HepG2 (cell line): ENCODE measurements around the gene MAP3K9. TPM values are rescaled to one million over a fixed set of nuclear protein-coding genes. Genes with fewer than 3 reads are reported as not detected.

ENCODE experiments used
- ARID2 ChIP-seq: sonication (generic); formaldehyde crosslinking; IDR thresholded peaks from 2 replicates; pipeline ENCODE4 v1.8.1; 2022; ENCODE audit warnings: mild to moderate bottlenecking, missing genetic modification reagents, borderline replicate concordance
- ELF1 ChIP-seq: sonication (generic); formaldehyde crosslinking; IDR thresholded peaks from 2 replicates; pipeline ENCODE4 v1.4.0; 2020; ENCODE audit warnings: missing genetic modification reagents
- JDP2 ChIP-seq: sonication (generic); formaldehyde crosslinking; IDR thresholded peaks from 2 replicates; pipeline ENCODE4 v1.8.1; 2022; ENCODE audit warnings: missing genetic modification reagents, borderline replicate concordance
- MBD4 ChIP-seq: IDR thresholded peaks from 2 replicates; pipeline ENCODE4 v1.6.1; 2012; ENCODE audit warnings: low read length, inconsistent platforms, borderline replicate concordance
- PCBP2 ChIP-seq: fragments of 200-400 bp; formaldehyde crosslinking; optimal IDR thresholded peaks from 2 replicates; pipeline ENCODE3; 2018; ENCODE audit warnings: low read length, low read depth; ENCODE audit not compliant: poor library complexity, severe bottlenecking
- TRIM24 ChIP-seq: sonication (generic); formaldehyde crosslinking; IDR thresholded peaks from 2 replicates; pipeline ENCODE4 v1.8.0; 2022; ENCODE audit warnings: mild to moderate bottlenecking, missing genetic modification reagents
- ZNF230 ChIP-seq: sonication (generic); formaldehyde crosslinking; IDR thresholded peaks from 2 replicates; pipeline ENCODE4 v1.4.0; 2020; ENCODE audit warnings: mild to moderate bottlenecking, missing genetic modification reagents
- ZNF75D ChIP-seq: sonication (generic); formaldehyde crosslinking; IDR thresholded peaks from 2 replicates; pipeline ENCODE4 v1.8.1; 2023; ENCODE audit warnings: missing genetic modification reagents, mild to moderate bottlenecking, borderline replicate concordance
- polyA plus RNA-seq, 8 experiments: library from polyadenylated mRNA; depleted of rRNA in 3 of 8; stranded (reverse) in 7 of 8; unstranded in 1 of 8; fragments of >200 nt; fragmentation: Illumina TruSeq in 4 of 8; extraction: Trizol in 4 of 8; gene quantifications; 2 replicates each; pipeline versions ENCODE4 v1.2.1 to v1.2.3, GENCODE V29; 2011 to 2016; ENCODE audit warnings: low read depth in 4 of 8, missing spikeins in 1 of 8, mixed read lengths in 1 of 8; ENCODE audit not compliant: insufficient read depth in 1 of 8
- total RNA-seq, 5 experiments: library from RNA; depleted of rRNA; stranded (reverse); fragments of >200 nt; fragmentation: Illumina TruSeq; extraction: Trizol; gene quantifications; 2 replicates each; pipeline ENCODE4 v1.2.3, GENCODE V29; 2016; ENCODE audit warnings: low read depth in 1 of 5
- TF ChIP-seq, protein P1 (sequence below): sonication (generic); formaldehyde crosslinking; IDR thresholded peaks from 2 replicates; pipeline ENCODE4 v1.4.0; 2020; ENCODE audit warnings: mild to moderate bottlenecking, missing genetic modification reagents
- TF ChIP-seq, protein P2 (sequence below): sonication (generic); formaldehyde crosslinking; IDR thresholded peaks from 2 replicates; pipeline ENCODE4 v1.5.1; 2020; ENCODE audit warnings: missing genetic modification reagents, mild to moderate bottlenecking, borderline replicate concordance

Gene MAP3K9
- total and polyA plus RNA-seq, 2 of the 13 experiments (the other 11 are each of a cell fraction or from before 2014, with no cell fraction given) = 4.3 to 4.5 TPM

DNA sequence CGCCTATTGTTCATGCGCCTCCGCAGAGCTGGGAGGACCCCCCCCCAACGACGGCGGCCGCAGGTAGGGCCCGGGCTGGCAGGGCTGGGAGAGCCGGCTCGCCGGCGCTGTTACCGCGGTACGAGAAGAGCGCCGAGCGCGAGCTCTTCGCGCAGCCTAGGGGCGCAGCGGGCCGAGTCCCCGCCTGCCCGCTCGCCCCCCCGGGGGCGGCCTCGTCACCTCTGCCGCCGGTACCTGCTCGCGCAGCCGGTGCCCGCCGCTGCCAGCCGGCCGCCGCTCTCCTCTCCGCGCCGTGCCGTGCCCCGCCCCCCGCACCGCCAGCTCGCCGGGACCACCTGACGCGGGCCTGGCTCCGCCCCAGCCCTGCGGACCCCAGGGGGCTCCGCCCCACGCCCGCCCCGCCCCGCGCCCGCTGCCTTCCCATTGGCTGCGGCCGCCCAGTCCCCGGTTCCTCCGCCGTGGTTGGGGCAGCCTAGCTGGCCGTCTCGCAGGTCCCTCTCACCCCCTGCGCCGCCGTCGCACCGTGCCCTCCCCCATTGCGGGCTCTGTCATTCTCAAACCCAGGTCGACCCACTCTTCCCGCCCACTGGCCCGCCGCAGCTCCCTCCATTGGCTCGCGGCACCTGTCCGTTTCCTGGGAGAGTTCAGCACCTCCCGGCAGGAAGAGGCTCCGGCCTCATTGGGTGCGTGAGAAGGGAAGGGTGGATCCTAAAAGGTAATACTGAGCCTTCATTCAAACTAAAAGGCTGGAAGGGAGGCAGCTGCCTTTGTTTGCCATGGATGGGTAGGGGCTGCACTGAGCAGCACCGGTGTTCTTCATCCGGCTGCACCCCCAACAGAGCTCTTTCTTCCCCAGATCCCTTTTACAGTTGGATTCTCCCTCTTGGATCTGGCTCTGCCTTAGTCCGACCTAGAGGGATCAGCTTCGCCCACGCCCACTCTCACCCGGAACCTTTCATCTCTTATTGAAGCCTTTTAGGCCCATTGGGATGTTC is at the start of gene MAP3K9 (continued):
- no peak for TF ChIP-seq ARID2 (CRISPR knock-in tag)
- TF ChIP-seq ZNF75D (CRISPR knock-in tag) = no peak
- no peak for TF ChIP-seq PCBP2
- TF ChIP-seq, protein P1, sequence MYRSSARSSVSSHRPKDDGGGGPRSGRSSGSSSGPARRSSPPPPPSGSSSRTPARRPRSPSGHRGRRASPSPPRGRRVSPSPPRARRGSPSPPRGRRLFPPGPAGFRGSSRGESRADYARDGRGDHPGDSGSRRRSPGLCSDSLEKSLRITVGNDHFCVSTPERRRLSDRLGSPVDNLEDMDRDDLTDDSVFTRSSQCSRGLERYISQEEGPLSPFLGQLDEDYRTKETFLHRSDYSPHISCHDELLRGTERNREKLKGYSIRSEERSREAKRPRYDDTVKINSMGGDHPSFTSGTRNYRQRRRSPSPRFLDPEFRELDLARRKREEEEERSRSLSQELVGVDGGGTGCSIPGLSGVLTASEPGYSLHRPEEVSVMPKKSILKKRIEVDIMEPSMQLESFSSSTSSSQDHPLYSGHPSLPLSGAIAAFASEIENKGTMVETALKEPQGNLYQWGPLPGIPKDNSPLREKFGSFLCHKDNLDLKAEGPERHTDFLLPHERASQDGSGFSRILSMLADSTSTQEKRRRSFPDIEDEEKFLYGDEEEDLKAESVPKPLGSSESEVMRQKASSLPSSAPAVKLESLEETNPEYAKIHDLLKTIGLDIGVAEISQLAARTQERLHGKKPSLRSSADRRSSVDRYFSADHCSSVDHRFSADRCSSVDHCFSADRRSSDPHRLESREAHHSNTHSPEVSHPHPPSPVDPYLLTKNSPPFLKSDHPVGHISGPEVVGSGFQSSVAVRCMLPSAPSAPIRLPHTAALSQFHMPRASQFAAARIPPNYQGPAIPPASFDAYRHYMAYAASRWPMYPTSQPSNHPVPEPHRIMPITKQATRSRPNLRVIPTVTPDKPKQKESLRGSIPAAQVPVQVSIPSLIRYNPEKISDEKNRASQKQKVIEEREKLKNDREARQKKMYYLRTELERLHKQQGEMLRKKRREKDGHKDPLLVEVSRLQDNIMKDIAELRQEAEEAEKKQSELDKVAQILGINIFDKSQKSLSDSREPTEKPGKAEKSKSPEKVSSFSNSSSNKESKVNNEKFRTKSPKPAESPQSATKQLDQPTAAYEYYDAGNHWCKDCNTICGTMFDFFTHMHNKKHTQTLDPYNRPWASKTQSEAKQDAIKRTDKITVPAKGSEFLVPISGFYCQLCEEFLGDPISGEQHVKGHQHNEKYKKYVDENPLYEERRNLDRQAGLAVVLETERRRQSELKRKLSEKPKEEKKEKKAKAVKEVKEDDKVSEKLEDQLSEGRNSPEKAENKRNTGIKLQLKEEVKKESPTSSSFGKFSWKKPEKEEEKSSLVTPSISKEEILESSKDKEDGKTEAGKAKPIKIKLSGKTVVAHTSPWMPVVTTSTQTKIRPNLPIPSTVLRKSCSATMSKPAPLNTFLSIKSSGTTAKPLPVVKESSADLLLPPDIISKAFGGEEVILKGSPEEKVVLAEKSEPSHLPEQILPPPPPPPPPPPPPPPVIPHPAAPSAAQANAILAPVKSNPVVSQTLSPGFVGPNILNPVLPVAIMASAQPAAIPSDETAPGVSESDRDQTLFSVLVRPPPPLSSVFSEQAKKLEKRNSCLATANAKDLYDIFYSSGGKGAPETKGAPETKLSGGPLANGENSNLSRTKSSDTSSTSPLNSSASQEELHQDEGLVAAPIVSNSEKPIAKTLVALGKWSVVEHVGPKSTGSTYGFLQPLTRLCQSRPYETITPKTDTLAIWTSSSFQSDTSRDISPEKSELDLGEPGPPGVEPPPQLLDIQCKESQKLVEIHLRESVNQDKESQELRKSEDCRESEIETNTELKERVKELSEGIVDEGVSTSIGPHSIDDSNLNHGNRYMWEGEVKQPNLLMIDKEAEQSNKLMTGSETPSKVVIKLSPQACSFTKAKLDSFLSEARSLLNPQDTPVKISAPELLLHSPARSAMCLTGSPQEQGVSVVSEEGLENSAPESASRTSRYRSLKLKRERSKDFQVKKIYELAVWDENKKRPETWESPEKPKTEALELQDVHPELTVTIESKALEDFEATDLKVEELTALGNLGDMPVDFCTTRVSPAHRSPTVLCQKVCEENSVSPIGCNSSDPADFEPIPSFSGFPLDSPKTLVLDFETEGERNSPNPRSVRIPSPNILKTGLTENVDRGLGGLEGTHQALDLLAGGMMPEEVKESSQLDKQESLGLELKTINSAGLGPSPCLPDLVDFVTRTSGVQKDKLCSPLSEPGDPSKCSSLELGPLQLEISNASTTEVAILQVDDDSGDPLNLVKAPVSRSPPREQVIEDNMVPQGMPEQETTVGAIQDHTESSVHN (CRISPR knock-in tag) = no peak
- peak; percentile 68; the same call in 1 of the 2 replicates for TF ChIP-seq ELF1 (CRISPR knock-in tag)
- TF ChIP-seq TRIM24 (CRISPR knock-in tag) = no peak
- no peak for TF ChIP-seq JDP2 (CRISPR knock-in tag)
- TF ChIP-seq, protein P2, sequence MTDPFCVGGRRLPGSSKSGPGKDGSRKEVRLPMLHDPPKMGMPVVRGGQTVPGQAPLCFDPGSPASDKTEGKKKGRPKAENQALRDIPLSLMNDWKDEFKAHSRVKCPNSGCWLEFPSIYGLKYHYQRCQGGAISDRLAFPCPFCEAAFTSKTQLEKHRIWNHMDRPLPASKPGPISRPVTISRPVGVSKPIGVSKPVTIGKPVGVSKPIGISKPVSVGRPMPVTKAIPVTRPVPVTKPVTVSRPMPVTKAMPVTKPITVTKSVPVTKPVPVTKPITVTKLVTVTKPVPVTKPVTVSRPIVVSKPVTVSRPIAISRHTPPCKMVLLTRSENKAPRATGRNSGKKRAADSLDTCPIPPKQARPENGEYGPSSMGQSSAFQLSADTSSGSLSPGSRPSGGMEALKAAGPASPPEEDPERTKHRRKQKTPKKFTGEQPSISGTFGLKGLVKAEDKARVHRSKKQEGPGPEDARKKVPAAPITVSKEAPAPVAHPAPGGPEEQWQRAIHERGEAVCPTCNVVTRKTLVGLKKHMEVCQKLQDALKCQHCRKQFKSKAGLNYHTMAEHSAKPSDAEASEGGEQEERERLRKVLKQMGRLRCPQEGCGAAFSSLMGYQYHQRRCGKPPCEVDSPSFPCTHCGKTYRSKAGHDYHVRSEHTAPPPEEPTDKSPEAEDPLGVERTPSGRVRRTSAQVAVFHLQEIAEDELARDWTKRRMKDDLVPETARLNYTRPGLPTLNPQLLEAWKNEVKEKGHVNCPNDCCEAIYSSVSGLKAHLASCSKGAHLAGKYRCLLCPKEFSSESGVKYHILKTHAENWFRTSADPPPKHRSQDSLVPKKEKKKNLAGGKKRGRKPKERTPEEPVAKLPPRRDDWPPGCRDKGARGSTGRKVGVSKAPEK = no peak
- TF ChIP-seq ZNF230 = peak; percentile 76; the same call in 1 of the 2 replicates
- no peak for TF ChIP-seq MBD4
